HepG2 (cell line): ENCODE measurements around the gene REELD1. TPM values are rescaled to one million over a fixed set of nuclear protein-coding genes. Genes with fewer than 3 reads are reported as not detected.

Source experiments
- E2F1 ChIP-seq: sonication (generic); formaldehyde crosslinking; IDR thresholded peaks from 2 replicates; pipeline ENCODE4 v1.5.0; 2020; ENCODE audit warnings: missing genetic modification reagents
- EHMT2 ChIP-seq: fragments of 200-600 bp; sonication (generic); IDR thresholded peaks from 2 replicates; pipeline ENCODE4 v1.7.0; 2017; ENCODE audit warnings: antibody characterized with exemption, low read depth, low read length, borderline replicate concordance
- FOXA1 ChIP-seq, 2 experiments: fragments of 450-650 bp in 1 of 2; sonication (generic) in 1 of 2; formaldehyde crosslinking in 1 of 2; IDR thresholded peaks; 2 replicates each; pipeline versions ENCODE4 v1.4.0 to v1.6.1; 2016 to 2020; ENCODE audit warnings: missing genetic modification reagents in 1 of 2
- FOXK1 ChIP-seq: sonication (generic); formaldehyde crosslinking; IDR thresholded peaks from 2 replicates; pipeline ENCODE4 v1.4.0; 2020; ENCODE audit warnings: low read depth, missing genetic modification reagents, borderline replicate concordance
- HDAC1 ChIP-seq: sonication (generic); formaldehyde crosslinking; IDR thresholded peaks from 2 replicates; pipeline ENCODE4 v1.5.1; 2020; ENCODE audit warnings: mild to moderate bottlenecking, missing genetic modification reagents
- HOXD1 ChIP-seq: sonication (generic); formaldehyde crosslinking; IDR thresholded peaks from 2 replicates; pipeline ENCODE4 v1.5.0; 2020; ENCODE audit warnings: missing genetic modification reagents
- KAT7 ChIP-seq: IDR thresholded peaks from 2 replicates; pipeline ENCODE4 v1.6.1; 2018; ENCODE audit warnings: borderline replicate concordance, missing compliant biosample characterization
- ONECUT2 ChIP-seq: sonication (generic); formaldehyde crosslinking; IDR thresholded peaks from 2 replicates; pipeline ENCODE4 v1.4.0; 2020; ENCODE audit warnings: missing genetic modification reagents
- SIX1 ChIP-seq: sonication (generic); formaldehyde crosslinking; IDR thresholded peaks from 2 replicates; pipeline ENCODE4 v1.4.0; 2020; ENCODE audit warnings: missing genetic modification reagents, borderline replicate concordance
- ZFYVE20 ChIP-seq: sonication (generic); formaldehyde crosslinking; IDR thresholded peaks from 2 replicates; pipeline ENCODE4 v1.8.0; 2023; ENCODE audit warnings: low read depth, mild to moderate bottlenecking, moderate library complexity, missing genetic modification reagents, borderline replicate concordance
- ZNF10 ChIP-seq: sonication (generic); formaldehyde crosslinking; IDR thresholded peaks from 2 replicates; pipeline ENCODE4 v1.4.0; 2020; ENCODE audit warnings: mild to moderate bottlenecking, low read depth, missing genetic modification reagents, borderline replicate concordance
- ZNF460 ChIP-seq: sonication (generic); formaldehyde crosslinking; IDR thresholded peaks from 2 replicates; pipeline ENCODE4 v1.5.1; 2020; ENCODE audit warnings: missing genetic modification reagents, mild to moderate bottlenecking, borderline replicate concordance
- ZNF777 ChIP-seq: sonication (generic); formaldehyde crosslinking; IDR thresholded peaks from 2 replicates; pipeline ENCODE4 v1.4.0; 2020; ENCODE audit warnings: missing genetic modification reagents
- ZXDC ChIP-seq: sonication (generic); formaldehyde crosslinking; IDR thresholded peaks from 2 replicates; pipeline ENCODE4 v1.5.0; 2020; ENCODE audit warnings: mild to moderate bottlenecking, missing genetic modification reagents
- ZZZ3 ChIP-seq: sonication (generic); formaldehyde crosslinking; IDR thresholded peaks from 2 replicates; pipeline ENCODE4 v1.4.0; 2020; ENCODE audit warnings: missing genetic modification reagents, mild to moderate bottlenecking, borderline replicate concordance
- polyA plus RNA-seq, 8 experiments: library from polyadenylated mRNA; depleted of rRNA in 3 of 8; stranded (reverse) in 7 of 8; unstranded in 1 of 8; fragments of >200 nt; fragmentation: Illumina TruSeq in 4 of 8; extraction: Trizol in 4 of 8; gene quantifications; 2 replicates each; pipeline versions ENCODE4 v1.2.1 to v1.2.3, GENCODE V29; 2011 to 2016; ENCODE audit warnings: low read depth in 4 of 8, missing spikeins in 1 of 8, mixed read lengths in 1 of 8; ENCODE audit not compliant: insufficient read depth in 1 of 8
- total RNA-seq, 5 experiments: library from RNA; depleted of rRNA; stranded (reverse); fragments of >200 nt; fragmentation: Illumina TruSeq; extraction: Trizol; gene quantifications; 2 replicates each; pipeline ENCODE4 v1.2.3, GENCODE V29; 2016; ENCODE audit warnings: low read depth in 1 of 5
- TF ChIP-seq, protein P1 (sequence below): sonication (generic); formaldehyde crosslinking; IDR thresholded peaks from 2 replicates; pipeline ENCODE4 v1.5.1; 2020; ENCODE audit warnings: missing genetic modification reagents, mild to moderate bottlenecking, borderline replicate concordance
- TF ChIP-seq, protein P2 (sequence below): sonication (generic); formaldehyde crosslinking; IDR thresholded peaks from 2 replicates; pipeline ENCODE4 v1.4.0; 2020; ENCODE audit warnings: mild to moderate bottlenecking, missing genetic modification reagents, borderline replicate concordance

Gene REELD1
- total and polyA plus RNA-seq, 2 of the 13 experiments (the other 11 are each of a cell fraction or from before 2014, with no cell fraction given) = 0.04 to 0.26 TPM

DNA sequence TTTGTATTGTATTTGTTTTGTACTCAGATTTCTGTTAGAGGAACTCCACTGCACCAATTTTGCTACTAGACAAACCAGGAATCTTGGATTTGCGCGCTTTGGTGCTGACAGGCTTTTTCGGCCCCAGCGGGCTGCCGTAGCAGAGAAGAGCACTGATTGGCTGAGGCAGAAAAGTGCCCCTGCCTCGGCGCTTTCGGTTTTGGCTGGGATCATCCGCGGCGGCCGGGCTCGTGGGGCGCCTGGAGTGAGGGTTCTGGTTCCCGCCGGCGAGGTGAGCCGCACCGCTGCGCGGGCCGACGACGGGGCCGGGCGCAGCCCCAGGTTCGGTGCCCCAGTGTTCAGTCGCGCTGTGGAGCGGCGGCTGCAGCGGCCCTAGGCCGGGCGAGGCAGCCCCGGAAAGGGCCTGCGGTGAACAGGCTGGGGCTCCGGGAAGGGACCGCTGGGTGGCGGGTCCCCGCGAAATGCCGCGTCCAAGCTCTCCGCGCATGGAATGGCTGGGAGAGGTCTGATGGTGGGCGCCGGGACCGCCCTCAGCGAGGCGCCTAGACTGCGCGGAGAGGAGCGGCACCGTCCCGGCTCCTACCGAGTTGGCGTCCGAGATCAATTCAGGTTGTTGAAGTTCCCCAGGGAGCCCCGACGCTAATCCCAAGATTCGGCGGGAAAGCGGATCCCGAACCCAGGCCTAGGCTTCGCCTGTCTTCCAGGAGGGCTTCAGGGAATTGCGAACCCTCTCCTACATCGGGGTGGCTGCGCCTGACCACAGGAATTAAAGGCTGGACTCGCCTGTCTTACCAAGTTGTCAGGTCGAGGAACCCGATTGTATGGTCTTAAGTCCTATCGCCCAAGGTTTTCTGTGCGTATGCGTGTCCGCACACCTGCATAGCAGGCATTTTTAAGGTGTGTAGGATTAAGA lies 38.5 kb upstream of the REELD1 start, which contains the start of gene LSM6 (continued):
- no peak for TF ChIP-seq FOXK1 (CRISPR knock-in tag)
- no peak for TF ChIP-seq HOXD1 (CRISPR knock-in tag)
- TF ChIP-seq, protein P1, sequence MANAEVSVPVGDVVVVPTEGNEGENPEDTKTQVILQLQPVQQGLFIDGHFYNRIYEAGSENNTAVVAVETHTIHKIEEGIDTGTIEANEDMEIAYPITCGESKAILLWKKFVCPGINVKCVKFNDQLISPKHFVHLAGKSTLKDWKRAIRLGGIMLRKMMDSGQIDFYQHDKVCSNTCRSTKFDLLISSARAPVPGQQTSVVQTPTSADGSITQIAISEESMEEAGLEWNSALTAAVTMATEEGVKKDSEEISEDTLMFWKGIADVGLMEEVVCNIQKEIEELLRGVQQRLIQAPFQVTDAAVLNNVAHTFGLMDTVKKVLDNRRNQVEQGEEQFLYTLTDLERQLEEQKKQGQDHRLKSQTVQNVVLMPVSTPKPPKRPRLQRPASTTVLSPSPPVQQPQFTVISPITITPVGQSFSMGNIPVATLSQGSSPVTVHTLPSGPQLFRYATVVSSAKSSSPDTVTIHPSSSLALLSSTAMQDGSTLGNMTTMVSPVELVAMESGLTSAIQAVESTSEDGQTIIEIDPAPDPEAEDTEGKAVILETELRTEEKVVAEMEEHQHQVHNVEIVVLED (CRISPR knock-in tag) = 0 out of 2 replicates have a peak, but pooled peaks have one; percentile 55
- TF ChIP-seq ZZZ3 (CRISPR knock-in tag) = no peak
- no peak for TF ChIP-seq ONECUT2 (CRISPR knock-in tag)
- no peak for TF ChIP-seq FOXA1 (IDR thresholded peaks at IDR 0.05)
- no peak for TF ChIP-seq FOXA1 (CRISPR knock-in tag; IDR thresholded peaks at IDR 0.05)
- no peak for TF ChIP-seq ZNF10
- peak; percentile 58; the same call in 1 of the 2 replicates for TF ChIP-seq ZXDC
- no peak; the same call in 1 of the 2 replicates for TF ChIP-seq ZNF460 (CRISPR knock-in tag)
- peak; percentile 44; the same call in 1 of the 2 replicates for TF ChIP-seq ZNF777 (CRISPR knock-in tag)
- TF ChIP-seq HDAC1 (CRISPR knock-in tag) = peak; percentile 57
- TF ChIP-seq SIX1 (CRISPR knock-in tag) = no peak
- TF ChIP-seq EHMT2 = no peak
- TF ChIP-seq ZFYVE20 (CRISPR knock-in tag) = no peak
- peak; percentile 77; the same call in 1 of the 2 replicates for TF ChIP-seq KAT7 (CRISPR knock-in tag)
- TF ChIP-seq, protein P2, sequence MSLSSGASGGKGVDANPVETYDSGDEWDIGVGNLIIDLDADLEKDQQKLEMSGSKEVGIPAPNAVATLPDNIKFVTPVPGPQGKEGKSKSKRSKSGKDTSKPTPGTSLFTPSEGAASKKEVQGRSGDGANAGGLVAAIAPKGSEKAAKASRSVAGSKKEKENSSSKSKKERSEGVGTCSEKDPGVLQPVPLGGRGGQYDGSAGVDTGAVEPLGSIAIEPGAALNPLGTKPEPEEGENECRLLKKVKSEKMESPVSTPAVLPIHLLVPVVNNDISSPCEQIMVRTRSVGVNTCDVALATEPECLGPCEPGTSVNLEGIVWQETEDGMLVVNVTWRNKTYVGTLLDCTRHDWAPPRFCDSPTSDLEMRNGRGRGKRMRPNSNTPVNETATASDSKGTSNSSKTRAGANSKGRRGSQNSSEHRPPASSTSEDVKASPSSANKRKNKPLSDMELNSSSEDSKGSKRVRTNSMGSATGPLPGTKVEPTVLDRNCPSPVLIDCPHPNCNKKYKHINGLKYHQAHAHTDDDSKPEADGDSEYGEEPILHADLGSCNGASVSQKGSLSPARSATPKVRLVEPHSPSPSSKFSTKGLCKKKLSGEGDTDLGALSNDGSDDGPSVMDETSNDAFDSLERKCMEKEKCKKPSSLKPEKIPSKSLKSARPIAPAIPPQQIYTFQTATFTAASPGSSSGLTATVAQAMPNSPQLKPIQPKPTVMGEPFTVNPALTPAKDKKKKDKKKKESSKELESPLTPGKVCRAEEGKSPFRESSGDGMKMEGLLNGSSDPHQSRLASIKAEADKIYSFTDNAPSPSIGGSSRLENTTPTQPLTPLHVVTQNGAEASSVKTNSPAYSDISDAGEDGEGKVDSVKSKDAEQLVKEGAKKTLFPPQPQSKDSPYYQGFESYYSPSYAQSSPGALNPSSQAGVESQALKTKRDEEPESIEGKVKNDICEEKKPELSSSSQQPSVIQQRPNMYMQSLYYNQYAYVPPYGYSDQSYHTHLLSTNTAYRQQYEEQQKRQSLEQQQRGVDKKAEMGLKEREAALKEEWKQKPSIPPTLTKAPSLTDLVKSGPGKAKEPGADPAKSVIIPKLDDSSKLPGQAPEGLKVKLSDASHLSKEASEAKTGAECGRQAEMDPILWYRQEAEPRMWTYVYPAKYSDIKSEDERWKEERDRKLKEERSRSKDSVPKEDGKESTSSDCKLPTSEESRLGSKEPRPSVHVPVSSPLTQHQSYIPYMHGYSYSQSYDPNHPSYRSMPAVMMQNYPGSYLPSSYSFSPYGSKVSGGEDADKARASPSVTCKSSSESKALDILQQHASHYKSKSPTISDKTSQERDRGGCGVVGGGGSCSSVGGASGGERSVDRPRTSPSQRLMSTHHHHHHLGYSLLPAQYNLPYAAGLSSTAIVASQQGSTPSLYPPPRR = no peak
- TF ChIP-seq E2F1 = peak; percentile 39; the same call in 1 of the 2 replicates
